ENCODE measurements around the gene FHL1.
"Not testable (repeated sequence)": the region's sequence is repeated elsewhere in the genome, so short reads cannot be mapped to it uniquely, and the experiment has no call there.

Gene FHL1

DNA sequence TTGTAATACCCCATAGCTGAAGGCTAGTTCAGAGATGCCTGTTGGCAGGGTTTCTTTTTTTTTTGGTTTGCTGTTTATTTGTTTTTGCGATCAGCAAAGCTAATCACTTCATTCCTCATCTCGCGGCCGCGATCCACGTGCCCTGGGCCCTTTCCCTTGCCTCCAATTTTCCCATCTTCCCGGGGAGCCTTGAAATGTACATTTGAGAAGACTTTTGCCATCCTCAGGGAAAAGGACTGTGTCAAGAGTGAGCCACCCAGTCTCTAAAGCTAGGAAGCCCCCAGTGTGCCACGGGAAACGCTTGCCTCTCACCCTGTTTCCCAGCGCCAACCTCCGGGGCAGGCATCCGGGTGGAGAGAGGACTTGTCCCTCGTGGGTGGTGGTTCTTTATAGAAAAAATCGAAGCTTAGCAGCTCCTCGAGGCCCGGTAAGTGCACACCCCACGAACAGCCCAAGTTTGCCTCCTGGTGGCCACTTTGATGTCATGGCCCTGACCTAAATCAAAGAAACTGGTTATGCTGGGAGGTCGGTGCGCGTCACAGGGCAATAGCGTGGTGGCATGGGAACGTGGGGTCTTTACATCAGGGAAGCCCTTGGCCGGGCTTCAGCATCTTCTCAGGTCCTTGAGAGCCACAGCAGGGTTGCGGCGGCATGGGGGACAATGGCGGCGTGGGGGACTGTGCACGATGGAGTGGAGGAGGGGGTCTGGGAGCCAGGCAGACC lies 61.8 kb downstream of the FHL1 start:
- peak; percentile 63 for DNase-seq (ENCODE audit: low spot score)

DNA sequence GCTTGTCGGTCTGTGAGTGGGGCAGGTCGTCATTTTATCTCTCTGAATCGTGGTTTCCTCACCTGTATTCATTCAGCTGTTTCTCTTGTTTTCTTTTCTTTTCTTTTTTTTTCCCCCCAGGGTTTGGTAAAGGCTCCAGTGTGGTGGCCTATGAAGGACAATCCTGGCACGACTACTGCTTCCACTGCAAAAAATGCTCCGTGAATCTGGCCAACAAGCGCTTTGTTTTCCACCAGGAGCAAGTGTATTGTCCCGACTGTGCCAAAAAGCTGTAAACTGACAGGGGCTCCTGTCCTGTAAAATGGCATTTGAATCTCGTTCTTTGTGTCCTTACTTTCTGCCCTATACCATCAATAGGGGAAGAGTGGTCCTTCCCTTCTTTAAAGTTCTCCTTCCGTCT lies 62.4 kb downstream of the FHL1 start:
- DNase-seq (ENCODE audit: low spot score) = no peak

DNA sequence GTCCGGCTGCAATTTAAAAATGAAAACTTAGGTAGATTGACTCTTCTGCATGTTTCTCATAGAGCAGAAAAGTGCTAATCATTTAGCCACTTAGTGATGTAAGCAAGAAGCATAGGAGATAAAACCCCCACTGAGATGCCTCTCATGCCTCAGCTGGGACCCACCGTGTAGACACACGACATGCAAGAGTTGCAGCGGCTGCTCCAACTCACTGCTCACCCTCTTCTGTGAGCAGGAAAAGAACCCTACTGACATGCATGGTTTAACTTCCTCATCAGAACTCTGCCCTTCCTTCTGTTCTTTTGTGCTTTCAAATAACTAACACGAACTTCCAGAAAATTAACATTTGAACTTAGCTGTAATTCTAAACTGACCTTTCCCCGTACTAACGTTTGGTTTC lies 62.9 kb downstream of the FHL1 start:
- DNase-seq (ENCODE audit: low spot score) = no peak

- no peak for DNase-seq (ENCODE audit: low spot score)
Measured at GRCh38 chrX:136210806-136211205, 63.5 kb downstream of the FHL1 start.

- DNase-seq (ENCODE audit: low spot score) = no peak
Measured at GRCh38 chrX:136211766-136212556, 64.6 kb downstream of the FHL1 start.

DNA sequence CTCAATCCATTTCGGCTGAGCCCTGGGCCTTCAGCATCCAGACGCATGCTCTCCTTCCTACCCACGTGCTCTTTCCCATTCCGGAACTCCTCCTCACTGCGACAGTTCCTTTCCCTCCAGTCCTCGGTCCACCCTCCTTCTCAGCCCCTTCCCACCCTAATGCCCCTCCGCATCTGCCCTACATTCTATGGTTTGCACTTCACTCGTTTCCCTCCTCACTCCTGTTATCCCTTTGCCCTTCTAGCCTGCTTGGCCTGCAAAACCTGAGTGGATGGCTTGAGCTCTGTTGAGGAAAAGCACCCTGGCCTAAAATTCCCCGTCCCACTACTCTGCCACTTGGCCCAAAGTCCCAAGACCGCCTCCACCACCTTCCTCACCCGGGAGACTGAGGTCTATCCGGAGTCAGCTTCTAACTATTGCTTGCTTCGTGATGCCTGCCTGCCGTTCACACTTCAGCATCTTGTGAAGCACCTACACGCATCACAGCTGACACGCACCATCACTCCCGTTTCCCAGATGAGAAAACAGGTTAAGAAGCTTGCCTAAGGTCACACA lies 65.3 kb downstream of the FHL1 start:
- no peak for DNase-seq (ENCODE audit: low spot score)

DNA sequence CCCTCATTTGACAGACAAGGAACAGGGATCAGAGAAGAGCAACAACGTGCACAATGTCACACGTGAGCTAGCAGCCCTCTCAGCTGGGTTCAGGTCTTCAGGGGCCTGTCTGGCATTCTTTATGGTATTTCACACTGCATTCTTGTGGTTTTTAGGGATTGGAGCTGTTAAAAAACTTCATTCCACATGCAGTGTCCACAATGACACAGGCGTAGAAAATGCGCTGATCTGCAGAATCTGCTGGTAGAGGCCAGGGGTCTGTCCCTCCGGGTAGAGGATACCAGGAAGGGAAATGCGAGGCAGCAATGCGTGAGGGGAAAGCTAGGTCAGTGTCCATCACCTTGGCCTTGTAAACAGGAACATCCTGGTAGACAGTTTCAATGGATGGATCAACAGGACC lies 67.2 kb downstream of the FHL1 start:
- peak; percentile 55 for DNase-seq (ENCODE audit: low spot score)

DNA sequence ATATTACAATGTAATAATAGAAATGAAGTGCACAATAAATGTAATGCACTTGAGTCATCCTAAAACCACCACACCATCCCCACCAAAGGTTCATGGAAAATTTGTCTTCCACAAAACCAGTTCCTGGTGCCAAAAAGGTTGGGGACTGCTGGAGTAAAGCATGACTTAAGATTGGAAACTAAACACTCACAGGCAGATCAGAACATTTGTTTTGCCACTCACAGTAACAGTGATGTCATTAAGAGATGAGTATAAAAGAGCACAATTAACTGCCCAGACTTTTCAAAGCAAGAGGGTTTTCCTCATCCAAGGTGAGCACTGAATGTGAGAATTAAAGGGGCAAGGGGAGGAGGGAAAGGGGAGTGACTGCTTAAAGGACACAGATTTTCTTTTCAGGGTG lies 68.2 kb downstream of the FHL1 start:
- DNase-seq (ENCODE audit: low spot score) = no peak

DNA sequence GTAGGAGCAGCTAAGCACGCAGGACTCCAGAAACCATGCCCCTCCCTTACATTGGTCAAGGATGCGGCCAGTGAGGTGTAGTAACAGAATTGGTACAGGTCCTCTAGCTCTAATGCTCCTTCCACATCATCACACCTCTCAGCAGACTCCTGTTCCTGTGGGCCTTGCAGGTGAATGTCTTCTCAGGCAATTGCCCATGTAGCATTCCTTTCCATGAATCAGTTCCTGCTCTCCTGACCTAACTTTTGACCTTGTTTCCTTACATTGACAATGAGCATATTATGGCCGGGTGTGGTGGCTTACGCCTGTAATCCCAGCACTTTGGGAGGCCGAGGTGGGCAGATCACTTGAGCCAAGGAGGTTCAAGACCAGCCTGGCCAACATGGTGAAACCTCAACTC lies 72.6 kb downstream of the FHL1 start:
- no peak for DNase-seq (ENCODE audit: low spot score)

- no peak for DNase-seq (ENCODE audit: low spot score)
Measured at GRCh38 chrX:136220540-136220939, 73.2 kb downstream of the FHL1 start.

GRCh38 chrX:136220951-136221350 lies 73.6 kb downstream of the FHL1 start:
- no peak for DNase-seq (ENCODE audit: low spot score)

DNA sequence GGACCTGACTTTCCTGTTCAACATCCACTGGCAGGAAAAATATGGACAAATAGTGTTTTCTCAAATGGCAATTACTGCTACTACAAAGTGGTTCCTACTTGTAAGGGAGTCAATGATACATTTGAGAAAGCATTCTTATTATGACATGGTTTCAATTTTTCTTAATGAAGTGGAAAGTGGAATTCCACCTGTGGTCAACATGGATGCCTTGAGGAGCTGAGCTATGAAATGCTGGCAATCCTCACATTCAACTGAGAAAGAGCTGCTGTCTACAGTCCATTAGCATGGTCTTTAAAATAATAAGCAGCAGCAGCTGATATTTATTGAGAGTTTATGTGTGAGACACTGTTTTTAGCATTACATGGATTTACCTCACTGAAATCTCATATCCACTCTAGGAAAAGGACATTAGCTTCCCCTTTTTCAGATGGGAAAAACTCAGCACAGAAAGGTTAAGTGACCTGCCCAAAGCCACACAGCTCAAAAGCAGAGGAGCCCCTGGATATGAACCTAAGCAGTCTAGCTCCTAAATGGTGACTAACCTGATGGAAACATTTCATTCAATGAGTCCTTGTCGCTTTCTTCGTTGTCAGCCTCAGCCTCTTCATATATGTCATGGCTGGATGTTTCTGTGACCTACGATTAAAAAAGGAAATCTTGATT lies 74.6 kb downstream of the FHL1 start:
- no peak for DNase-seq (ENCODE audit: low spot score)

- DNase-seq (ENCODE audit: low spot score) = no peak
Measured at GRCh38 chrX:136227074-136227473, 79.7 kb downstream of the FHL1 start.

GRCh38 chrX:136227948-136228838 lies 80.9 kb downstream of the FHL1 start:
- DNase-seq (ENCODE audit: low spot score) = no peak

DNA sequence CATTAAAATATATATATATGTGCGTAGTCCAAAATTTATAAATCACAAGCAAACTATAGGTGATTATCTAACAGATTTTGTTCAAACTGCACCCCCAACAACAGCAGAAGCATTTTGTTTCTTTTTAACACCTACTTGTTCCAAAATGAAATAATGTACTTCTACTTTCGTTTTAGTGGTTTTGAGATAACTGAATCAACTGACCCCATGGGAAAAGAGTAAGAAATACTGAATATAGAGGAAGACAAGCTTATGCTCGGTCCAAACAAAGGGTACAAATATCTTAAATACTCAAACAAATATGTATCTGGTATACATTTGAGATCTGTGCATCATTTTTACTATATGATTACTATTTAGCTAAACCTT lies 81.5 kb downstream of the FHL1 start:
- DNase-seq (ENCODE audit: low spot score) = no peak

DNA sequence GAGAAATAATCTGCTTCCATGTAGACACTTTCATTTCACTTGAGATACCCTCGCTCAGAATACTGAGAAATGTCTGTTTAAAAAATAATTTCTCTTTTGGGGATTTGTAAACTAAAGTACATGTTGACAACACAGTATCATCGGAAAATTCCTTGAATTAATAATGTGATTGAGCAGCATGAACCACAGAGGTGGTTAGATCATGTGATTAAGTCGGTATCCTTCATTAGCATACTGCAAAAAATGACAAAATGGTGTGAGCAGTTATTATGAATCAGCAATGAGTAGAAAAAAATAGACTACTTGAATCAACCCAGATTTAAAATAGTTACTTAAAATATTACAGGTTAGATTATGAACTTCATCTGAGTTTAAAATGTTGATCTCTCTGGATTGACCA lies 89.7 kb downstream of the FHL1 start:
- DNase-seq (ENCODE audit: low spot score) = no peak

DNA sequence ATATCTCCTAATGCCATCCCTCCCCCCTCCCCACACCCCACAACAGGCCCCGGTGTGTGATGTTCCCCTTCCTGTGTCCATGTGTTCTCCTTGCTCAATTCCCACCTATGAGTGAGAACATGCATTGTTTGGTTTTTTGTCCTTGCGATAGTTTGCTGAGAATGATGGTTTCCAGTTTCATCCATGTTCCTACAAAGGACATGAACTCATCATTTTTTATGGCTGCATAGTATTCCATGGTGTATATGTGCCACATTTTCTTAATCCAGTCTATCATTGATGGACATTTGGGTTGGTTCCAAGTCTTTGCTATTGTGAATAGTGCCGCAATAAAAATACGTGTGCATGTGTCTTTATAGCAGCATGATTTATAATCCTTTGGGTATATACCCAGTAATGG lies 90.5 kb downstream of the FHL1 start:
- not testable (repeated sequence) for DNase-seq (ENCODE audit: low spot score)

DNA sequence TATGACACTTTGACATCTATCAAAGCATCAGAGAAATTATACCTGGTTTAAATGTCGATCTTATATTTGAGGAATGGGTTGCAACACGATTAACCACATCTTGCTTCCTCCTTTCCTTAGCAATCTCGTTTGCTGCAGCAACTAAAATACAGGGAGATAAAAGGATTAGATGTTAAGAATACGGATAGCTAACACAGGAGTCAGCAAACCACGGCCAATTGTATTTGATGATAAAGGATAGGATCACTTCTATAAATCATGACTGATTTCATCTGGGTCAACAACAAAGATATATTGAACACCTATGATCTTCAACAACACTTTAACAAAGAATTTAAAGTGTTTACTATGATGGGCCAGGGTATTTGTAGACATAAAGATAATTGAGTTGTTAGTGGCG lies 98.9 kb downstream of the FHL1 start:
- no peak for DNase-seq (ENCODE audit: low spot score)

- DNase-seq (ENCODE audit: low spot score) = peak; percentile 51
Measured at GRCh38 chrX:136250191-136251040, 103.1 kb downstream of the FHL1 start.

DNA sequence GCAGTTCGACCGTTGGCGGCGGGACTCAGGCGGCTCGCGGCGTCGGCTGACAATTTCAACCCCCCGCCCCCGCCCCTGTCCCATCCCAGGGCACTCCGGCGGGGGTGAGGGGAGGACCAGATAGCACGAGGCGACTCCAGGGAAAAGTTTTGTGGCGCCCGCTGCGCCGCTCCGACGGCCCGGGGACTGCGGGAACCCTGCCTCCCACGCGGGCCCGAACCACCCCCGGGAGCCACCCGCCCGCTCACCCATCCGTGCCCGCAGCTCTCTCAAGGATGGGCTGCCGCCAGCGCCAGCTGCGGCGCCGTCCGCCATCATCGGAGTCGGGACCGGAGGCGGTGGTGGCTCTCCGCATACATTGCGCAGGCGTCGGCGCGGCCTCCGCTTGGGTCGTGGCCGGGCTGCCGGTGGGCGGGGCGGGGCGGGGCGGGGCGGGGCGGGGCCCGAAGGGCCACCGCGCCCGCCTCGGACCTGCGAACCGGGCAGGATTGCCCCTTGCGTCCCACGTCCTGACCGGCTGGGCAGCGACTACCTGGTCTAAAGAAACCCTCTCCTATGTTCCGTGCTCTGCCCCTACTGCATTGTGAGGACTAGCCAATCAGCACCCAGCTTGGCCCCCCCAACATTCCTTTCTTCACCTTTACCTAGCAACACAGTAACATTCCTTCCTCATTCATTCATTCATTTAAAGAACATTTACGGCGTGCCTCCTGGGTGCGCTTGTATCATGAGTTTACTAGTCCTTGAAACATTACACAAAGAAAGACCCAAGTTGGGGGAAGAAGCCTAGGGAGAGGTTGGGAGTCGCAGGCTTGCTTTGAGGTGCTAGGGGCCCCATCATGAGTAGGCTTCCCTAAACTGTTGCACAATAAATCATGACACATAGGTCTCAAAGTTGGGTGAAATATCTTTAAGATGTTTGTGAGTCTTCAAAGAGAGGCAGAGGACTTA lies 104.0 kb downstream of the FHL1 start, which contains the start of gene MAP7D3:
TSS of gene MAP7D3 (minus strand) at position 360 of the 951 bp plus-strand sequence. CDS start at position 318, 42 bp downstream.
- peak; percentile 71 for DNase-seq (ENCODE audit: low spot score)
